Subcutaneous adipose tissue (tissue), 4 donors: ENCODE data around the gene TRIP4. TPM values are rescaled to one million over a fixed set of nuclear protein-coding genes. Genes with fewer than 3 reads are reported as not detected.

Source experiments
- total RNA-seq, 4 donors: library from RNA; depleted of rRNA; stranded (reverse); fragments of >200 nt; gene quantifications; one replicate each; pipeline ENCODE4 v1.1.0, GENCODE V29; 2016
- TF ChIP-seq, protein P1 (sequence below): fragments of 450-650 bp; IDR thresholded peaks from one replicate; pipeline ENCODE4 v1.5.1; 2016; ENCODE audit warnings: low read depth, mild to moderate bottlenecking, control low read depth, antibody characterized with exemption, moderate library complexity

Gene TRIP4
- total RNA-seq, 4 donors from 2014 or later, result 15.7 to 23.2 (median 18.2) TPM

- TF ChIP-seq, protein P1, sequence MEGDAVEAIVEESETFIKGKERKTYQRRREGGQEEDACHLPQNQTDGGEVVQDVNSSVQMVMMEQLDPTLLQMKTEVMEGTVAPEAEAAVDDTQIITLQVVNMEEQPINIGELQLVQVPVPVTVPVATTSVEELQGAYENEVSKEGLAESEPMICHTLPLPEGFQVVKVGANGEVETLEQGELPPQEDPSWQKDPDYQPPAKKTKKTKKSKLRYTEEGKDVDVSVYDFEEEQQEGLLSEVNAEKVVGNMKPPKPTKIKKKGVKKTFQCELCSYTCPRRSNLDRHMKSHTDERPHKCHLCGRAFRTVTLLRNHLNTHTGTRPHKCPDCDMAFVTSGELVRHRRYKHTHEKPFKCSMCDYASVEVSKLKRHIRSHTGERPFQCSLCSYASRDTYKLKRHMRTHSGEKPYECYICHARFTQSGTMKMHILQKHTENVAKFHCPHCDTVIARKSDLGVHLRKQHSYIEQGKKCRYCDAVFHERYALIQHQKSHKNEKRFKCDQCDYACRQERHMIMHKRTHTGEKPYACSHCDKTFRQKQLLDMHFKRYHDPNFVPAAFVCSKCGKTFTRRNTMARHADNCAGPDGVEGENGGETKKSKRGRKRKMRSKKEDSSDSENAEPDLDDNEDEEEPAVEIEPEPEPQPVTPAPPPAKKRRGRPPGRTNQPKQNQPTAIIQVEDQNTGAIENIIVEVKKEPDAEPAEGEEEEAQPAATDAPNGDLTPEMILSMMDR, result no peak
Measured at GRCh38 chr15:64396789-64397188, 9.2 kb downstream of the TRIP4 start.

DNA sequence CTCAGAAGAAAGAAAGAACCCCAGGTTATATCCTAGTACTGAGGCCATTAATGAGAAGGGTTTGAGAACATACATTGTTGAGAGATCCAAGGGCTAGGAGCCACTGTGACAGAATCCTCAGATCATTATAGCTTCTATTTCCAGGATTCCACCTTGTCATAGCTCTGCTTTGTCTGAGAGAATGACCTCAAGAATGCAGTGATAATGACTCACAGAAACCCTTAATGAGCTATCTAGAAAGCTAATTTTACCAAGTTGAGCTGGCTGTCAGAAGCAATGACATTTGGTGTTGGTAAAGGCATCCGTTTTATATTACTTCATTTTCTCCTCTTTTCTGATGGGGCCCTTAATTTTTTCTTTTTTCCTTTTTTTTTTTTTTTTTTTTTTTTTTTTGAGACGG, 10.9 kb downstream of the TRIP4 start:
- TF ChIP-seq, protein P1, result no peak

DNA sequence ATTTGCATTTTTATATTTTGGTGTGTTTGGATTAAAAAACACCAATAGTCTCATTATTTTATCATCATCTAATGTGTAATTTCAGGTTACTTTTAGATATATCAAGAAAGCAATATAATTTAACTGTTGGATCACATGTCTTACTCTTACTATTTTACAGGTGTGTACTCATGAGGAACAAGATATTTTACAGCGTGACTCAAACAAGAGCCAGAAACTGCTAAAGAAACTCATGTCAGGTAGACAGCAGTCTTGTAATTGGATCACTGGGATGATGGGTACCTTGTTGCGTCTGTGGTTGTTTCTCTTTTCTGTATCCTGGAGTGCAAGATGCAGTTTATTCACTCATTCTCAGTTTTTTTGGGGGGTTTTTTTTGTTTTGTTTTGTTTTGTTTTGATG, 12.9 kb downstream of the TRIP4 start:
- TF ChIP-seq, protein P1, result no peak

- TF ChIP-seq, protein P1, result no peak
Measured at GRCh38 chr15:64412216-64412615, 24.6 kb downstream of the TRIP4 start.

DNA sequence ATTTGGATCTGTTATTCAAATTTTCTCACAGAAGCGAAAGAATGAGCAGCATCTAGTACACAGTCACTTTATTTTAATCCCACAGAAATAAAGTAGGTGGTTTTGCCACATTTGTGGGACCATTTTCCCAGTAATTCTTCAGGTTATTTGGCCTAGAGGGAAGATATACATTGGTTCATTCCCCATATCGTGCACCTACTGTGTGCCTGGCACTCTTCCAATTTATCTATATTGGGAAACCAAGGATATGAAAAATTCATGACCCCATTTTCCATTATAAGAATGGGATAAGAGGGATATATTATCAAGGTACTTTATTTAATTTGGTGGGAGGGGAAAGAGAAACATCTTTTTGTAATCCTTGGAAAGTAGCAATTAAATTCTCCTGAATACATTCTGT, 35.1 kb downstream of the TRIP4 start:
- TF ChIP-seq, protein P1, result no peak

- TF ChIP-seq, protein P1, result no peak
Measured at GRCh38 chr15:64423970-64424369, 36.3 kb downstream of the TRIP4 start.

DNA sequence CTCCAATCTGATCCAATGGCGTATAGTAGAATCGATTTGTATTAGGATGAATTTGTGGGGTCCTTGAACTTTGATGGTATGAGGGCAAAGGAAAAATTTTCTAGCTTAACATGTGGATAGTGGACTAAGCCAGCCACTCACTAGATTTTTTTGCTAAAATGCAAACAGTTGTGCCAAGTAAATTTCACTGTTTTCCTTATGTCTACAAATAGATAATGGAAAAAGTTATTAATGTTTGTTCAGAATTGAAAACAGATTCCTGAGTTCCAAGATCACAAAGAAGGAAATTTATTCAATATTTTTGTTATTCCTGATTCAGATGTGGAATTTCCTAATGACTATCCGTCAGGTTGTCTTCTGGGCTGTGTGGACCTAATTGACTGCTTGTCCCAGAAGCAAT, 37.6 kb downstream of the TRIP4 start:
- TF ChIP-seq, protein P1, result no peak
